Astrocyte of the spinal cord (primary cell): ENCODE data around the gene CLASRP.
A peak's percentile ranks its signal among the peaks of the same experiment; 100 is the strongest.

Experiments
- DNase-seq: peaks from one replicate; pipeline ENCODE4 v3.0.0; 2011; ENCODE audit warnings: low read depth, low spot score
- H3K4me3 ChIP-seq: 2 replicates; pipeline ENCODE4 v1.5.1; 2011; ENCODE audit warnings: low read depth, mild to moderate bottlenecking, low read length, moderate library complexity
- CTCF ChIP-seq: IDR thresholded peaks from 2 replicates; pipeline ENCODE4 v1.5.1; 2012; ENCODE audit warnings: low read depth, mild to moderate bottlenecking, low read length, inconsistent platforms
- in situ Hi-C: cut with HindIII; loops from 2 replicates; pipeline ENCODE4 v1.10.0; 2017; ENCODE audit warnings: low sequenced_read_pairs

Gene CLASRP

GRCh38 chr19:45009625-45010255 is 29.1 kb upstream of the CLASRP start:
- DNase-seq: no peak
- in situ Hi-C loops: no loop called here
- no peak overlapping the region for H3K4me3 ChIP-seq
- no peak for TF ChIP-seq CTCF

DNA sequence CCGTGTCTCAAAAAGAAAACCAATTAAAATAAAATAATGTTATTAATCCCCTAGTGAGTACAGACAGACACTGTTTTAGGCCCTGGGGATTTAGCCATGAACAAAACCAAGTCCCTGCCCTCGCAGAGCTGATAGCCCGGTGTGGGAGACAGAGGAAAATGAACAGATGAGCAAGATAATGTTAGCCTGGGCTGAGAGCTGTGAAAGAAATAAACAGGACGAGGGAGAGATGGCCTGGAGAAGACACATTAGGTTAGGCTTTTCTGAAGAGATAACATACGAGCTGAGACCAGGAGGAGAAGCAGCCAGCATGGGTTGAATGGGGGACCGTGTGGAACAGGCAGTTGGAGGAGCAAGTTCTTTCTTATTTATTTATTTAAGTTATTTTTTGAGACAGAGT is 28.5 kb upstream of the CLASRP start:
- TF ChIP-seq CTCF: no peak
- DNase-seq: no peak
- in situ Hi-C loops: no loop called here
- no peak overlapping the region for H3K4me3 ChIP-seq

- in situ Hi-C loops: no loop called here
- H3K4me3 ChIP-seq: no peak overlapping the region
- DNase-seq: no peak
- TF ChIP-seq CTCF: no peak
Observed at GRCh38 chr19:45011959-45012358, 26.9 kb upstream of the CLASRP start.

DNA sequence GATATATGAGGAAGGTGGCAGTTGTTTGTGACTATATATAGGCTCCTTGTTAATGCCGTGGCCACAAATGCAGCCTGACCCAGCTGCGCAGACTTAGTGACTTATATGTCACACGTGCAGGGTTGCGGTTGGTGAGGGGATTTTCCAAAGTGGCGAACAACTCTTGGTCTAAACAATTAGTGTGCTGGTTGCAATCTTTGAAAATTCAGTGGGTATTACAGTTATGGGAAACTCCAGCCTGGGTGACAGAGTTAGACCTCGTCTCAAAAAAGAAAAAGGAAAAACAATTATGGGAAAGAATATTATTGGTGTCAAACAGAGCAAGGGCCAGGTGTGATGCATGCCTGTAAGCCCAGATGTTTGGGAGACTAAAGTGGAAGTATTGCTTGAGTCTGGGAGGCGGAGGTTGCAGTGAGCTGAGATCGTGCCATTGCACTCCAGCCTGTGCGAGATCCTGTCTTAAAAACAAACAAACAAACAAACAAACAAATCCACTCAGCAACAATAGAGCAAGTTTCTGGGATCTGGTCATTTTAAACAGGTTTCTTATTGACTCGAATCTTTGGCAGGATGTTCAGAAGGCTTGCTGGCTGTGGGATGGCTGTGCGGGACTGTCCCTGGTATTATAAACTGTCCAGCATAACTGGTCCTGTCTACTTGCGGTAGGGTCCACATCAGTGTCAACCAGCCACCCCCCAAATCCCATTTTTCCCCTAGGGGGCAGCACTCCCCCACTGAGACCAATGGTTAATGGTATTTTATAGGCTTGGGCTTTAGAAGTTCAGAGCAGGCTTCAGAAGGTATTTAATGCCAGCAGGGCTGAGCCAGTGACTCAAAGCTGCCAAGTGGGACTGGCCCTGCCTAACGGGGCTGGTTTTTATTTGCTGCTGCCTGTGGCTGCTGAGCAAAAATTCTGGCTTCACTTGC is 22.2 kb upstream of the CLASRP start:
- peak; percentile 71 for DNase-seq
- H3K4me3 ChIP-seq: no peak overlapping the region
- TF ChIP-seq CTCF: peak; percentile 70
- in situ Hi-C loops: no loop called here

GRCh38 chr19:45019187-45019586 is 19.7 kb upstream of the CLASRP start:
- in situ Hi-C loops: no loop called here
- no peak for DNase-seq
- no peak overlapping the region for H3K4me3 ChIP-seq
- TF ChIP-seq CTCF: no peak

- DNase-seq: no peak
- no peak for TF ChIP-seq CTCF
- in situ Hi-C loops: no loop called here
- no peak overlapping the region for H3K4me3 ChIP-seq
Observed at GRCh38 chr19:45020071-45020470, 18.8 kb upstream of the CLASRP start.
